Astrocyte of the spinal cord (primary cell): ENCODE results near the gene MACROH2A1.

Experiments used
- DNase-seq: peaks from one replicate; pipeline ENCODE4 v3.0.0; 2011; ENCODE audit warnings: low read depth, low spot score
- H3K4me3 ChIP-seq: 2 replicates; pipeline ENCODE4 v1.5.1; 2011; ENCODE audit warnings: low read depth, mild to moderate bottlenecking, low read length, moderate library complexity
- in situ Hi-C: cut with HindIII; loops from 2 replicates; pipeline ENCODE4 v1.10.0; 2017; ENCODE audit warnings: low sequenced_read_pairs
- TF ChIP-seq, protein P1 (sequence below): IDR thresholded peaks from 2 replicates; pipeline ENCODE4 v1.5.1; 2012; ENCODE audit warnings: low read depth, mild to moderate bottlenecking, low read length, inconsistent platforms

MACROH2A1 gene

DNA sequence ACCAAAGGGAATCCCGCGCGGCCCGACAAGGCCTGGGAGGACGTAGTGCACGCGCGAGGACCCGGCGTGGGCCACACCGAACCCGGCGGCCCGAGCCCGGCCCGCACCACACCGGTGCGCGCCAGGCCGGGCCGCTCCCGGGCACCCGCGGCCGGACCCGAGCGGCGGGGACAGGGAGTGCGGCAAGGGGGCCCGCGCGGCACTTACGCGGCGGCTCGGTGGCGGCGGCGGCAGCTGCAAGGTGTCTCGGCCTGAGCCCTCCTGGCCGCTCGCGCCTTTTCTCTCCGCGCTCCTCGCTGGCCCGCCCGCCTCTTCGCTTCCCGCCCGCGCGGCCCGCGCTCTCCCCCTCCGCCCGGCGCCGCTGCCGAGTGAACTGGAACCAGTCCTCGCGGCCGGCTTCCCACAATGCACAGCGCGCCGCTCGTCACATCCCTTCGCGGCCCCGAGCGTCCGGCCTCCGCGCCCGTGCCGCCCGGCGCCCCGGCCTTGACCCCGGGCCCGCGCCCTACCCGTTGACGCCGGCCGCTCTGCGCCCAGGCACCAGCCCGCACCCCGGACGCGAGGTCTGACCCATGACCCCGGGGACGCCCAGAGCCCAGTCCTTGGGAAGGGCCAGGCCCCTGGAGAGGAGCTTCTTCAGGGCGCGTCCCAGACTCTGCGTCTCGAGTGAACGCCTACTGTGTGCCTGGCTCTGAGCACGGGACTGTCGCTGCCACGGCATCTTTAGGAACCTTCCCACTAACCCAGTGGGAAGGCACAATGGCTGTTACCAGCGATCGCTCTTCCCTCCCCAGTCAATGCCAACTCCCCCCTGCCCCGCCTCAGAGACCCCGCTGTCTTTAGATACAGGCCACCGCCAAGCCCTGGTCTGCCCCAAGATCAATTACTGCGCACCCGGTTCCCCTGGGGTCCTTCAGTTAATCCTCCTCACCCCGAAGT is at the start of gene MACROH2A1:
Gene MACROH2A1 (minus strand): TSS at position 377 of the 939 bp plus-strand sequence. CDS start 10,138 bp downstream, outside the sequence.
- peak; percentile 80 for DNase-seq
- in situ Hi-C loops, result no loop called here

GRCh38 chr5:135448071-135448739 is 49.2 kb upstream of the MACROH2A1 start:
- in situ Hi-C loops, result no loop called here
- DNase-seq, result no peak
- TF ChIP-seq, protein P1, sequence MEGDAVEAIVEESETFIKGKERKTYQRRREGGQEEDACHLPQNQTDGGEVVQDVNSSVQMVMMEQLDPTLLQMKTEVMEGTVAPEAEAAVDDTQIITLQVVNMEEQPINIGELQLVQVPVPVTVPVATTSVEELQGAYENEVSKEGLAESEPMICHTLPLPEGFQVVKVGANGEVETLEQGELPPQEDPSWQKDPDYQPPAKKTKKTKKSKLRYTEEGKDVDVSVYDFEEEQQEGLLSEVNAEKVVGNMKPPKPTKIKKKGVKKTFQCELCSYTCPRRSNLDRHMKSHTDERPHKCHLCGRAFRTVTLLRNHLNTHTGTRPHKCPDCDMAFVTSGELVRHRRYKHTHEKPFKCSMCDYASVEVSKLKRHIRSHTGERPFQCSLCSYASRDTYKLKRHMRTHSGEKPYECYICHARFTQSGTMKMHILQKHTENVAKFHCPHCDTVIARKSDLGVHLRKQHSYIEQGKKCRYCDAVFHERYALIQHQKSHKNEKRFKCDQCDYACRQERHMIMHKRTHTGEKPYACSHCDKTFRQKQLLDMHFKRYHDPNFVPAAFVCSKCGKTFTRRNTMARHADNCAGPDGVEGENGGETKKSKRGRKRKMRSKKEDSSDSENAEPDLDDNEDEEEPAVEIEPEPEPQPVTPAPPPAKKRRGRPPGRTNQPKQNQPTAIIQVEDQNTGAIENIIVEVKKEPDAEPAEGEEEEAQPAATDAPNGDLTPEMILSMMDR, result no peak
- no peak overlapping the region for H3K4me3 ChIP-seq

More for the DNA sequence above, at the start of gene MACROH2A1:
- TF ChIP-seq, protein P1, result no peak
- peak within 1 kb of the TSS; percentile 74 for H3K4me3 ChIP-seq

GRCh38 chr5:135447298-135447929 is 48.4 kb upstream of the MACROH2A1 start, which contains the start of gene DCANP1:
Gene DCANP1, minus strand, starts transcription at chr5:135447348. Its CDS starts 240 bp downstream, at chr5:135447108.
- TF ChIP-seq, protein P1, result no peak
- in situ Hi-C loops, result no loop called here
- DNase-seq, result no peak
- no peak within 1 kb of the TSS for H3K4me3 ChIP-seq

- no peak for DNase-seq
- H3K4me3 ChIP-seq, result no peak overlapping the region
- in situ Hi-C loops, result no loop called here
- TF ChIP-seq, protein P1, result no peak
Measured at GRCh38 chr5:135446615-135447014, 47.6 kb upstream of the MACROH2A1 start.

- no peak for DNase-seq
- no peak overlapping the region for H3K4me3 ChIP-seq
- TF ChIP-seq, protein P1, result no peak
- in situ Hi-C loops, result no loop called here
Measured at GRCh38 chr5:135446206-135446605, 47.2 kb upstream of the MACROH2A1 start.

DNA sequence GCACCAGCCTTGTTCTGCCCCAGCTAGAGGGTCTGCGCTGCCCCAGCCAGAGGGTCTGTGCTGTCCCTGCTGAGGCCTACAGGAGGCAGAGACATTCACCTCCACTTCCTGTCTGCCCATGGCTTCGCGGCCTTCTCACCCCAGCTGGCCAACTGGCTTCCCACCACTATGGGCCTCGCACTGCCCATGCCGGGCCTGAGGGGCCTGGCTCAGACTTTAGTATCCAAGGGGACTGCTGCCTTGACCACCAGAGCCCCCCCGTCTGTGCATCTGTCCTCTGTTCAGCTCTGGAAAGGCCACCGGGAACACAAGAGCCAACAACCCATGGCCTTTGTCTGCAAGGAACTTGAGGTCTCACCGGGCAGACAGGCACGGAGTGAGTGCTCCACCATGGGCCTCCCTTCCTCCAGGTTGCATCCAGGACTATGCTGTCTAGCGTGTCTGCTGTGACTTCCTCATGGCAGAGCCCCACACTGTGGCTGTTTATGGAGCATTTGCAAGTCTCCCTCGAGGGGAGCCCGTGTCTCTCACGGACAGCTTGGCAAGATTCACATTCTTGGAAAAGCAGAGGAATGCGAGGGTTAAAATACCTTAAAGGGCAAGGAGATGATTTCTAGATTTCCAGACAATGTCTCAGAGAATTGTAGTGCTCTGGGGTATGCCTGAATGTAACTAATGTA is 46.4 kb upstream of the MACROH2A1 start:
- in situ Hi-C loops, result no loop called here
- TF ChIP-seq, protein P1, result no peak
- no peak for DNase-seq
- H3K4me3 ChIP-seq, result no peak overlapping the region
